ENCODE results near the gene STXBP4.

STXBP4 gene

DNA sequence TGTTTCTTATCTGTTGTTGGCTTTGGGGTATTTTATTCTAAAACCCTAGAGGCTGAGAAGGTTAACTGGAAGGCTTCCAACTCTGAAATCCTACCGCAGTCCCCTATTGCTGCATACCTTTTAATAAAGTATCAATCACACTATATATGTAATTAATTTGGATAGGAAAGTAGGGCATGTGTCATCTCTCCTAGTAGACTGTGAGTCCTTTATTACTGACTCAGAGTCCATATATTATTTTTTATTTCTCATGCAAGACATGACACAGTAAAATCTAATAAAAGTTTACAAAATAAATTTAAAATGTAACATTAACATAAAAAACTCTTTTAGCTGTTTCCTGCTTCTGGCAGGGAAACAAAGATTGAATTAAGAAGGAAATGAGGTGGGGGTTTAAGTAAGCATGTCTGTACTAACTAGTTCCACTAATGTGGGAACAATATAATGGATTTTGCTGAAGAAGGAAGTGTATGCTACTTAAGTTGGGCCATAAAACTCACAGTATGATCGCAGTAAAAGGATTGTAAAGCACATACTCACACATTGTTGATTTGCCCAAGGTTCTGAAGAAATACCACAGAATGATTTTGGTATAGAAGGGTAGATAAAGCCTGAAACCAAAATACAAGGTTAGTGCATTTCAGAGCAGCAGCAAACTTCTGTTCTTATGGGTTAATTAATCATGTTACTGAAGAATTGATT, 198.6 kb downstream of the STXBP4 start:
- DNase-seq (ENCODE audit: low spot score) (no peak), FAIRE-seq (no peak)

DNA sequence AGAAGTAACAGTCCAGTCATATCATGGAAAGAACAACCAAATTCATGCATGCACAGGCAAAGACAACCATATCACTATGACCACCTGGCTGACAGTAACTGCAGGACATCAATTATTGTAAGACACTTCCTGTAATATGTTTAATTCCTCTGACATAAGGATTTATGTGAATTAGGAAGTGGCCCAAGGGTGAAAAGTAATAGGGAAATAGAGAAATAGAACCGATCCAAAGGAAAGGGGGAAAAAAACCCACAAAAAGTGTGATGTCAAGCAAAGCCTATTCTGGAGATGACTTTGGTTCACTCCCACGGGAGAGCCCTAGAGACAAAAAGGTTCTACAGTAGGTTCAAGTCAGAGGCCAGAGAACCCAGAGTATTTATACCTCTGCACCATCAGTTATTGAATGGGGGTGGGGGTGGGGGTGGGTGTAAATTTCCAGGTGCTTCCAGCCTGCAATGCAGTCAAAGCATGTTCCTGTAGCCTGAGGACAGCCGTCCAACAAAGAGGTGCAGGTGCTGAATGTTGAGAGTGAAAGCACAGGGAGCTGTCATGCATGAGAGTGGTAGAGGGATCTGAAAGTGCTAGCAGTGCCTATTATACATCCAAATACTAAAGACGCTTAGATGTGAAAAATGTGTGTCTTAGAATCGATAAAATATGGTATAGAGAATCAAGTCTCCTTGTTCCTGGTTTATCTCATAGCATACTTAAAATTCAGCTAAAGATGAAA, 200.6 kb downstream of the STXBP4 start:
- DNase-seq (ENCODE audit: low spot score) (no peak), FAIRE-seq (no peak)

DNA sequence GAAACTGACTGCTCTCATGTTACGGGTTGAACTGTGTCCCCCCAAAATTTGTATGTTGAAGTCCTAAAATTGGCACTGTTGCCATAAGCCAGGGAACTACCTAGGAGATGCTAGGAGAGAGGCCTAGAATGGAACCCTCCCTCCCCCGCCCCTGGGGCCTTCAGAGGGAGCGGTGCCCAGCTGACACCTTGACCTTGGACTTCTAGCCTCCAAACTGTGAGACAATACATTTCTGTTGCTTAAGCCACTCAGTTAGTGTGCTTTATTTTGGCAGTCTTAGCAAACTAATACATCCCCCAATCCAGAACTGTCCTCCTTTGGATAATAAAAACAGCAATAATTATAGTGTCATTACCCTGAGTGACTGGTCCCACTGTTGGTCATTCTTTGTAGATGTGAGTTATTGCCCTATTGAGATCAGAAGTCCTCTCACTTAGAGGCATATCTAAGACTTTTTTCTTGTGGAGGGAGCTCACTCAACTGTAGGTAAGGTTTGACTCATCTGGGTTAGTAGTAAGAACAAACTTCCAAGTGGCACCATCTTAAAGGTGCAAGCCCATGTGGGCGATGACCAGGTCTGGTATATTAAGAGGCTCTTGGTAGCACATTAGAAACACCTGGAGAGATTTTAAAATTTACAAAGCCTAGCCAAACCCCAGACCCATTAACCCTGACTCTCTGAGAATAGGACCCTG, 203.2 kb downstream of the STXBP4 start:
- DNase-seq (ENCODE audit: low spot score): no peak
- FAIRE-seq: no peak

DNA sequence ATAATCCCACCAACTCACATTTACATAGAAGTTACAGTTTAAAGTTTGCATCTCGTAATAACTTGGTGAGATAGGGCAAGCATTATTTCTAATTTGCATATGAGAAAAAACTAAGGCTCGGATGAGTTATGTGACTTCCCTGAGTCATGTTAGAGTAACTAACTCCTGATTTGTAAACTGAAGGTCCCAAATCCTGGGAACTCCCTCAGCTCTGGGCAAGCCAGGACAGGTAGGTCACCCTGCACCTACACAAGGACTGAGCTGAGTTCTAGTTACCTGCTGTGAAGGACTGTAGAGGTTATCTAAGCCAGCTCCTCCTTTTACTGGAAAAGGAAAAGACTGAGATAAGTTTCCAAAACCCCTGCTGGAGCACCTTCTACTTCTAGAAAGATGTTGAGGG, 204.0 kb downstream of the STXBP4 start:
- DNase-seq (ENCODE audit: low spot score) (no peak), FAIRE-seq (no peak)

DNA sequence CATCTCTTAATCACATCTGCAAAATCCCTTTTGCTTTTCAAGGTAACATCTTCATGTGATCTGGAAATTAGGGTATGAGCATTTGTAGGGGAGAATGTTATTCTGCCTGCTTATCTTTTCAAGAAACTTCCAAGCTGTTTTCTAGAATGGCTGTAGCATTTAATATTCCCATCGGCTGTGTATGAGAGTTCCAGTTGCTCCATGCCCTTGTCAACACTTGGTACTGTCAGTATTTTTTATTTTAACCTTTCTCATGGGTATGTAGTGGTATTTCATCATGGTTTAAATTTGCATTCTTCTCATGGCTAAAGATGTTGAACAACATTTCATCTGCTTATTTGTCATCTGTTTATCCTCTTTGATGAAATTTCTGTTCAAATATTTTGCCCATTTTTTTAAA, 205.6 kb downstream of the STXBP4 start:
- no peak for DNase-seq (ENCODE audit: low spot score)
- FAIRE-seq: no peak

DNA sequence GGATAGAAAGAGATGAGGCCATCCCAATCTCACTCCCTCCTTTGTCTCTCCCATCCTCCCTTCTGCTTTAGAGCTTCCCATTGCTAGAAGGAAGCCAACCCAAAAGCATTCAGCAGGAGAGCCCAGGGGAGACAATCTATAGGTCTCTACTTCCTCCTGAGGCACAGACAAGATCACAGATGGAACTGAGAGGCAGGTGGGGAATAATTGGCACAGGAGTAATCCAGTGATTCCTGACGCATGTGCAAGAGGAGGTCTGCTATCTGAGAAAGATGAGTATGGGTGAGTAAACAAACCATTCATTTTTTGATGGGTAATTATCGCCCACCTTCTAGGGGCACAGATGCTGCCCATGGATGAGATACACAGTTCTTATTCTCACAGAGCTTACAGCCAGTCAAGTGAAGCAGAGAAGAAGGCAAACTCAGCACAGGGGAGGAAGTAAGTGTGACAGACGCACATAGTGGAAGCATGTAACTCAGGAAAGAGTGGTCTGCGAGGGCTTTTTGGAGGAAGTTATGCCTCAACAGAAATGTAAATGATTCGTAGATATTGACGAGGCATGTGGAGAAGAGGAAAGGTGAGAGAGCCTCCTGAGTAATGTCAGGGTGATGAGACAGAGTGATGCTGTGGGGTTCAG, 207.3 kb downstream of the STXBP4 start:
- DNase-seq (ENCODE audit: low spot score) (no peak), FAIRE-seq (no peak)

DNA sequence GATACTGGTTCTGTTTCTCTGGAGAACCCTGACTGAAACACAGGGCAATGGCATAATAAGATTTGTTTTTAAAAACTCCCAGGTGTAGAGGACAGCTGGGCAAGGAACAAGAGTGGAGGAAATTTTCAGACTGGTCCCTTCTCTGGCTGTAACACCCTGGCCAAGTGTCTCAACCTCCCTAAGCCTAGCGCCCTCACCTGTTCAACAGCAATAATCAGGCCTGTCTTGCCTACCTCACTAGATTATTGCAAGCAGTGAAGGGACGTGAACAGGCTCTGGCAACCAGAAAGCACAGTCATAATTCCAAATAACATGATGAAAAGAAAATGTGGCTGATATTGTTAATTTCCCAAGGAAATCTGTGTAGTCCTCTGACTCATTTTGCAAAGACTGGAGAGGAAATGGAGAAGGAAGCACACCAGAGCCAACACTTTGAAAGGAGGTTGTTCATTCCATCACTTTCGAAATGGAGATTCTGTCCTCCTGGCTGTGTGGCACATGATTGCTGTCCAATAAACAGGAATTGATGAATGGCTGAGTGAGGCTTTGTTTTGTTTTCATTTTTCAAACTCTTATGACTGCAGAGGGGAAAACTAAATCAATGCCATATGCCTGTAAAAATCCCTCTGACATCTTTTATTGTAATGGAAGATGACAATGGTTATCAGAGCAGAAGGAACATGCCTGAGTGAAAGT, 208.7 kb downstream of the STXBP4 start:
- DNase-seq (ENCODE audit: low spot score): no peak
- no peak for FAIRE-seq

DNA sequence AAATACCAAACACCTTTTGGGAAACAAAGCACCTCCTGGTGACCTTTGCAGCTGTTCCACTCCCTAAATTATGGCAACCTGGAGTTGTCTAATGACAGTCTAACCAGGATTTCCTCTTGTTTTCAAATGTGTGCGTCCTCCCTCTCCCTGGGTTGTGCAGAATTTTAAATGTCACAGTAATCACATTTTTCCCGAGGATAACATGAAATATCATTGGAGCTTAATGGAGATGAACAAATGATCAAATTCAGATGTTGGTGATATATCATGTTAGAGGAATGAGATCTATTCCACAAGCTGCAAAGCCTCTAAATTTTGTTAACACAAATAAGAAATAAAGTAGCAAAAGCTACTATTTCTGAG, 209.3 kb downstream of the STXBP4 start:
- DNase-seq (ENCODE audit: low spot score) (no peak), FAIRE-seq (no peak)

DNA sequence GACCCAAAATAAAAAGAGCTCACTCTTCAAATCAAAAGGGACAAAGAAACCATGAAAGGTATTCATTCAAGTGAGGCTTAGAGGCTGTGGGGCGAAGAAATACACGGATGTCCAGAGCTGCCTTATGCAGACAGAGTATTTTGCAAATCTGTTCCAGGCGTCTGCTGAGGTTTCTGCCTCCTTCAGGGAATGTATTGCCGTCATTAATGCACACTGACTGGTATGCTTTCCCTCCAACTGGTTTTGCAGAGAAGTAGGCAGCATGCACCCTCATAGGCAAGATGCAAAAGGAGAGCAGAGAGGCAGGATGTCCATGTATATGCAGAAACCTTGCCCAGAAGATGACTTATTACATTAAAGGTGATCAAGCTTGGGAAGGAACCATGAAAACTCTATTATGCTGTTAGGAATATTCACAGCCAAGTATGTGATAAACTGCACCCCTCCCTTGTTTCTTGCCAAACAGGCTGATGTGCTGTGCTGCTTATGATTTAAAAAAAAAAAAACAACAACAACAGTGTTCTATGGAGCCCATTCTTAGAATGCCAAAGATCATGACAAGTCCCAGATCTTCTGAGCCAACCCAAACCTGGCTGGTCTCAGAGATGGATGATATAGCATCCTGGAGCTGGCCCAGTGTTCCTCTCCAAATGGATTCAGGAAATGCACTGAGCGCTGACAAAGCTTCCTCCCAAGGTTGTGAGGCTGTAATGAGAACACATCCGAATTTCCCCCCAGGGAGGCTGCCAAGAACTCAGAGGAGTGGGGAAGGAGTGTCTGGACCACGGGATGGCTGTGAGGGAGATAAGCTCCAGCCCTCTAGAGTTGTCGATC, 218.6 kb downstream of the STXBP4 start:
- FAIRE-seq: no peak
- DNase-seq (ENCODE audit: low spot score): no peak

DNA sequence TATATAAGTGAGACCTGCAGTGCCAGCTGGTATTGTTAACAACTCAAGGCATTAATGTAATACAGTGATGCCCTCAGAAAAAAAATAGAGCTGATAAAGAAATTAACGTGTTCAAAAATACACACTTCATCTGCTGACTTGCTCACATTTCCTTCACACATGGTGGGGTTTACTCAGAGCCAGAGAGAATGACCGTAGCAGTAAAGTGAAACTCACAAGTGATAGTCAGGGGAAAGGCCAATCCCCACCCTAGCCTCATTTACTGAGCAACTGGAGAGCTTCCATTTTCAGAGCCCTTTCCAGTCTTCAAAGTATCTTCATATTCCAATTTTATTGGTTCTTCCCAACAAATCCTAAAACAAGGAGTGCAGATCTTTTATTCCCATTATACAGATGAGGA, 222.2 kb downstream of the STXBP4 start:
- DNase-seq (ENCODE audit: low spot score) (no peak), FAIRE-seq (no peak)

DNA sequence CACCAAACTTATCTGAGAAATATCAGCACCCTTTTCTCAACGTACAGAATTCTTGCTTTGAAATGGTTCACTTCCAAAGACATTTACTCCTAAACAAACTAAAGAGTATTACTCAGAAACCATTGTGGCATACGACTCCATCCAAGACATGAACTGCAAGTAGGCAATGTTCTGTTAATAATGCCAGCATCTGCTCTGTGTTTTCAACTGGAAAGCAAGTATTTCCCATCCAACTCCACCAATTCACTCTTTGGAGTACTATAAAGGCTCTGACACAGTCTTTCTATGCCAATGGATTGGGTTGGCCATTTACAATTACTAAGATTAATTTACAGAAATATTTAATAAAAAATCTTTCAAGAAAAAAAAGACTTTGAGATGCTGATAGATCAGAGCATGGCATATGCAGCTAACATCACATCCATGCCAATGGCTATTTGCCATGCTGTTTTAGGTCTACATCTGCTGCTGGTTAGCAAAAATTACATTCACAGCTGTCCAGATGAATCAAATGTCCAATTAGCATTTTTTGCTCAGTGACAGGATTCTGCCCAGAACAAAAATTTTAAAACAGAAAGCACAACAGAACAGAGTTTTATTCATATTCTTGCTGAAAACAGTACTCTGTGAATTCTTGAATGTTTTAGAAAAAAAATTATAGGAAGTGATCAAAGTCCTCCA, 230.3 kb downstream of the STXBP4 start:
- FAIRE-seq: no peak
- DNase-seq (ENCODE audit: low spot score): no peak

DNA sequence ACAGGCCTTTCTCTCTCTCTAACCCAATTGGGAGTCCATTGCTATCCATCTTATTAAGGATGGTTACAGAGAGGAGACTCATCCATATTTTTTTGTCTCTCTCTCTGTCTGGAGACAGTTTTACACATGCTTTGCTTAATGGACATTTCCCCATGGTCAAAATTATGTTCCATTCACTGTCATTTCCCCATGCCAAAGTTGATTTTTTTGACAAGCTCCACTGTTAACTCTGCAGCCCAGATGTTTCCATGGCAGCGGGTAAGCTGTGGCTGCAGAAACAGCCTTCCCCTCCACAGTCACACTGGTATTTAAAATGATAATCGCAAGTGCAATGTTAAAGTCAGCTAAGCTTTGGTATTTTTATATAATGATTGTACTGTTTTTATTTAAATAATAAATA, 232.3 kb downstream of the STXBP4 start:
- FAIRE-seq: no peak
- no peak for DNase-seq (ENCODE audit: low spot score)

DNA sequence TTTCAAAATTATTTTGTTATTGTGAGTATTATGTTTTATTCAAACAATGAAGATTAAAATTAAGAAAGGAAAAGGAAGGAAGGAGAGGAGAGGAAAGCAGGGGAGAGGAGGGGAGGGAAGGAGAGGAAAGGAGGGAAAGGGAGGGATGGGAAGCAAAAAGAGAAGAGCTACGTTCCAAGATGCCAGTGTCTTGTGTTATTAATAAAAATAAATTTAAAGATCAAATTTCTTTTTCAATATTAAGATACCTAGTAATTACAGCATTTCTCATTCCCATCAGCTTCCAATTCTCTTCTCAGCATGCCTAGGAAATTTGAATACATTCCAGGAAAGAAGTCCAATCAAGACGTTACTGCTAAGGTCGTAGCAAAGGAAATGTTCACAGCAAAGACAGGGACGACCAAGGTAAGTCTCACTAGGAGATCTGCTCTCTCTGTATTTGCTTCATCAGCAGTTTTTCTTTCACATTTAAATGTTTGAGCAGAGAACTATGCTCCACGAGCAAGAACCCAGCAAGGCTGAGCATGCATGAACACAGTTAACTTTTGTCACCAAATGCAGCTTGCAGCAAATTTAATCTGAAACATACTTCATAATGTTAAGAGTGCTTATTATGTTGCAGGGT, 232.9 kb downstream of the STXBP4 start:
- no peak for FAIRE-seq
- no peak for DNase-seq (ENCODE audit: low spot score)

DNA sequence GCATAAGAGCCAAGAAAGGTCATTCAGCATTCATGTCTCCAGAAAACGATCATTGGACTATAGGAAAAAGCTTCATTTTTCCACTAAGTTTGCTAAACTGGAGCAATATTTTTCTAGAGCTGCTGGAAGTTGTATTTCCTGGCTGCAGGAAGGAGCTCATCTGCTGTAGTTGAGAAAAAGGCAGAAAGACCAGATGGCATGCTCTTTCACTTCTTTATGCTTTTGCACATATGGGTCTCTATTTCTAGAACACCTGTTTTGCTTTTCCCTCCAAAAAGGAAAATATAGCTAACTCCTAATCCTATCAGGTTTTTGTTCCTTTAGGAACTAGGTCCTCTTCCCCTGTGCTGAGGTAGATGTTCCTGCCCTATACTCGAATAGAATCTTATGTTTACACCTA, 234.3 kb downstream of the STXBP4 start:
- FAIRE-seq: no peak
- no peak for DNase-seq (ENCODE audit: low spot score)

DNA sequence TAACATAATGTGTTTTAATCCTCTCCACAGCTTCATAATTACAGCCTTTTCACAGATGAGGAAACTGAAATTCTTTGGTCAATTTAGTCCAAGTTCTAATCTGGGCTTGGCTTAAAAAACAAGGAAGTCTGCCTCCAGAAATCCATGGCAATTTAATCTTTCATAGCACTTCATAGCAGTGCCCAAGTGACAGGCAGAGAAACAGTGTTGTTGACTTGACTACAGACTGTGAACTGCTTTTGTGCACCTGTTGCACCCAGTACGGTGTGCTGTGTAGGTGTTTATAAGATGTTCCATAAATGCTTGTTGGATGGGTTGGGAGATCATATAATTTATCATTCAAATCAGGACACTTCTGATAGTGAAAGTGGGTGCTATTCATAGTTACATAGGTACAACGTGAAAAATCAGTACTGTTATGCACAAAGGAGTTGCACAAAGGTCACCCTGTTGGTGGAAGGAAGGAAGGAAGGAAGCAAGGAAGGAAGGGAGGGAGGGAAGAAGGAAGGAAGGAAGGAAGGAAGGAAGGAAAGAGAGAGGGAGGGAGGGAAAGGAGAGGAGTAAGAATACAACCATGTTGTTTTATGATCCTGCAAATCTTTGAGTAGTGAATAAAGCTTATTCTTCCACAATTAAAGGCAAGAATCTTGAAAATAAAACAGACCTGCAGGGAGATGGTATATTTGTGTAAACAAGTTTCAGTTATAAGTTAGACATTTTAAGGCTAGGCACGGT, 239.7 kb downstream of the STXBP4 start:
- FAIRE-seq (no peak), DNase-seq (ENCODE audit: low spot score) (no peak)

DNA sequence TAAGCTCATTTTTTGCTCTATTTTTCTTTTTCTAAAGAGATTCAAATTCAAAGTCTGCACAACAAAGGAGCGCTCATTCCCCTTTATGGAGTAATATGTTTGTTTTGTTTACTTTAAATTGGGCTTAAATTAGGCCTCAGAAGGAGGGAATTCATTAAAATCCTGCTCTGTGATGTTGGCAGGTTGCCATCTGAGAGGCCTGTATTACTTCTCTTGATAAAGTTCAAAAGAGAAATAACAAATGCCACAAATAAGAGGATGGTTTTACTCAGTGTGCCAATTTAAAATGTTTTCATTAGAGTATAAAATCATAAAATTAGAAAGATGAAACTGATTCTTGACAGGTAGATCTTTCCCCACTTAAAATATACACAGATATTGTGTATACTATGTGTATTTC, 241.7 kb downstream of the STXBP4 start:
- DNase-seq (ENCODE audit: low spot score): no peak
- no peak for FAIRE-seq

DNA sequence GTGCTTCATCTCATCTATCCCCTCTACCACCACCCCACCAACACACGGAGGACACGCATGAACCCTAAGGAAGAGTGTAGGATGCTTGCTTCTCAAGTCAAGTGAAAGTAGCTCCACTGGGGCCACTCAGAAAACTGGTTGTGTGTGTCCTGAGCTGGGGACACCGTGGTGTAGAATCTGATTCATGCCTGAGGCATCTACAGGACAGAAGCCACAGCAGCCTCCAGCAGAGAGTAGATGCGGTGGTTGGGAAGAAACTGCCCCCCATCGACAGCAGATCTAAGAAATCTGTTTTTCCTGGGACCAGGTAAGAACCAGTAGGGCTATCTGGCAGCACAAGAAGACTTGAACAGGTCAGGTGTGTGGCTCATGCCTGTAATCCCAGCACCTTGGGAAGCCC, 244.3 kb downstream of the STXBP4 start:
- FAIRE-seq: no peak

DNA sequence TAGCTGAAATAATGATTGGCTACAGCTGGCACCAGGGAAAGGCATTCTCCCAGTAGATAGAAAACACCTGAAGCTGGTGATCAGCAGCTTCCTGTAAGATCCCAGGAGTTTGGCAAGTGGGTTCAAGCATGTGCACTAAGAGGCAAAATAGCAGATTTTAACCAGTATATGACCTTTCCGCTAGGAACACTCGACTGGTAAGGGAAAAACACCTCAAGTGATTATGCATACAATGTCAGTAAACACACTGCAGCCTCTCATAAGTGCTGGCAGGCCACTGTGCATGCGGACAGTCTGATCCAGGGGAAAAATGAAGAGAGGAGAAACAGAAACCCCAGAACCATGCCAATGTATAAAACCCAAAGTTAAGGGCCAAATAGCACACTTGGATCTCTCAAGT, 247.1 kb downstream of the STXBP4 start:
- DNase-seq (ENCODE audit: low spot score): no peak
- no peak for FAIRE-seq

More for the DNA sequence above, 244.3 kb downstream of the STXBP4 start:
- peak; percentile 34 for DNase-seq (ENCODE audit: low spot score)

DNA sequence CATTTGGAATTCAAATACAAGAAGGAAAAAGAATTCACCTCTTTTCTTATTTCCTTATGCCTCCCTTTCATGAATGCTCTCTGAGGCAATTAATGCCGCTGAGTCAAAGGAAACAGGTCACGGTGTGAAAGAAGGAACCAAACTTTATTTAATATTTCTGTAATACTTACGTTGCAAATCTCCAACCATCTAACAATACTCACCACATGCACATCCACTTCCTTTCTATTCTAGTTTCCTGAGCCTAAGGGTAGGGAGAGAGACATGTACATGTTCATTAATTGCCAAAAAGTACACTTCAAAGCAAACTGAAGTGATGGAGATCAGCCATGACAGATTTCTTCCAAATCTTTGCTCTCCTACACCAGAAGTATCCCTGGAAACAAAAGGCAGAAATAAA, 248.3 kb downstream of the STXBP4 start:
- DNase-seq (ENCODE audit: low spot score) (no peak), FAIRE-seq (no peak)

Measured in RCC 7860 (cell line).